Calu3 (cell line): Measurements from ENCODE around the gene TMEM232. TPM values are rescaled to one million over a fixed set of nuclear protein-coding genes. Genes with fewer than 3 reads are reported as not detected.

ENCODE experiments used
- BruUV-seq: library from RNA; stranded (reverse); fragments of 400-500 nt; replicated peaks from 2 replicates; lab custom pipeline; 2021; lab: Mats Ljungman, UMichigan
- CTCF ChIA-PET: fragments of 300-600 bp; sonication (Branson Sonifier 250); formaldehyde crosslinking; loops from one replicate; lab custom pipeline; 2022; ENCODE audit warnings: antibody characterized with exemption; lab: Charles Lee
- DNase-seq: peaks from one replicate; pipeline ENCODE4 v3.0.0; 2022
- H3K27ac Mint-ChIP-seq: one replicate; pipeline ENCODE4 v1.8.0; 2022; ENCODE audit warnings: mixed read lengths; ENCODE audit not compliant: unreplicated experiment
- H3K27me3 Mint-ChIP-seq: one replicate; pipeline ENCODE4 v1.8.0; 2022; ENCODE audit warnings: mixed read lengths; ENCODE audit not compliant: unreplicated experiment
- H3K36me3 Mint-ChIP-seq: one replicate; pipeline ENCODE4 v1.8.0; 2022; ENCODE audit warnings: mild to moderate bottlenecking, moderate library complexity, mixed read lengths; ENCODE audit not compliant: insufficient read depth, unreplicated experiment
- H3K4me1 Mint-ChIP-seq: one replicate; pipeline ENCODE4 v1.8.0; 2022; ENCODE audit warnings: mild to moderate bottlenecking, low read depth, mixed read lengths; ENCODE audit not compliant: unreplicated experiment
- H3K4me3 Mint-ChIP-seq: one replicate; pipeline ENCODE4 v1.8.0; 2022; ENCODE audit warnings: mild to moderate bottlenecking, low read depth, moderate library complexity, mixed read lengths; ENCODE audit not compliant: unreplicated experiment
- H3K9me3 Mint-ChIP-seq: one replicate; pipeline ENCODE4 v1.8.0; 2022; ENCODE audit warnings: low read depth, mixed read lengths; ENCODE audit not compliant: unreplicated experiment
- CTCF ChIP-seq: fragments of 200-600 bp; IDR thresholded peaks from one replicate; pipeline ENCODE4 v1.8.0; 2022; ENCODE audit warnings: antibody characterized with exemption; ENCODE audit not compliant: unreplicated experiment
- intact Hi-C: fragments of 100-400 bp; cut with micrococcal nuclease; formaldehyde crosslinking; loops from one replicate; pipeline ENCODE4 v1.10.0; 2022; ENCODE audit not compliant: unreplicated experiment
- total RNA-seq: library from RNA; stranded (reverse); gene quantifications from 2 replicates; pipeline ENCODE4 v1.2.3, GENCODE V29; 2022

TMEM232 gene
- total RNA-seq, 1 experiment from 2014 or later: 1.6 TPM

- Mint-ChIP-seq H3K27me3 (no peaks in the 10 kb centered on the region), H3K27ac (no peak overlapping the region), H3K36me3 (no peaks in the 10 kb centered on the region), H3K4me3 (no peak overlapping the region), H3K9me3 (no peaks in the 10 kb centered on the region), H3K4me1 (no peaks in the 10 kb centered on the region)
- DNase-seq: peak; percentile 6
- TF ChIP-seq CTCF: no peak
- intact Hi-C loops: loop anchor here (1.0 kb wide), 1 partner anchor 369 kb away; no protein-coding TSS in a partner anchor
- no TSS peak for BruUV-seq
- CTCF ChIA-PET: interaction anchor here (1.0 kb wide), 1 partner anchor 724 kb away, joined by 3 read pairs; the partner anchor contains the start of gene MAN2A1
These were observed 312.1 kb downstream of the TMEM232 start for GRCh38 chr5:110414360-110414759.

GRCh38 chr5:110413856-110414255 is 312.6 kb downstream of the TMEM232 start:
- Mint-ChIP-seq H3K27me3 (no peaks in the 10 kb centered on the region), H3K36me3 (no peaks in the 10 kb centered on the region), H3K27ac (no peak overlapping the region), H3K4me1 (no peaks in the 10 kb centered on the region), H3K4me3 (no peak overlapping the region), H3K9me3 (no peaks in the 10 kb centered on the region)
- CTCF ChIA-PET: interaction anchor here (1.0 kb wide), 1 partner anchor 724 kb away, joined by 3 read pairs; the partner anchor contains the start of gene MAN2A1
- no peak for TF ChIP-seq CTCF
- BruUV-seq: no TSS peak
- intact Hi-C loops: loop anchor here (1.0 kb wide), 1 partner anchor 369 kb away; no protein-coding TSS in a partner anchor
- DNase-seq: no peak

GRCh38 chr5:110409571-110409970 is 316.9 kb downstream of the TMEM232 start:
- CTCF ChIA-PET: no interaction called here
- H3K36me3 Mint-ChIP-seq: no peaks in the 10 kb centered on the region

GRCh38 chr5:110402562-110402961 is 323.9 kb downstream of the TMEM232 start:
- no peak for TF ChIP-seq CTCF
- CTCF ChIA-PET: no interaction called here
- Mint-ChIP-seq H3K4me1 (peaks cover 8% of the 10 kb centered on the region), H3K27ac (no peak overlapping the region), H3K9me3 (no peaks in the 10 kb centered on the region), H3K36me3 (no peaks in the 10 kb centered on the region), H3K4me3 (no peak overlapping the region), H3K27me3 (no peaks in the 10 kb centered on the region)
- no TSS peak for BruUV-seq
- intact Hi-C loops: no loop called here
- DNase-seq: no peak

More at GRCh38 chr5:110409571-110409970, 316.9 kb downstream of the TMEM232 start:
- TF ChIP-seq CTCF: no peak
- Mint-ChIP-seq H3K4me1 (no peaks in the 10 kb centered on the region), H3K4me3 (no peak overlapping the region), H3K9me3 (no peaks in the 10 kb centered on the region), H3K27me3 (no peaks in the 10 kb centered on the region), H3K27ac (no peak overlapping the region)
- BruUV-seq: no TSS peak
- intact Hi-C loops: no loop called here
- no peak for DNase-seq
